K562 (cell line): ENCODE results near the gene SLC45A3. TPM values are rescaled to one million over a fixed set of nuclear protein-coding genes. Genes with fewer than 3 reads are reported as not detected.

Experiments
- DDX20 ChIP-seq: fragments of 450-650 bp; IDR thresholded peaks from 2 replicates; pipeline ENCODE4 v1.6.1; 2016; ENCODE audit warnings: missing genetic modification characterization, low read depth, mild to moderate bottlenecking, missing compliant biosample characterization, moderate library complexity
- GABPA ChIP-seq: fragments of 200-800 bp; sonication (Bioruptor generic); conservative IDR thresholded peaks from 2 replicates; pipeline ENCODE4 v1.6.1; 2016; ENCODE audit warnings: low read depth, missing genetic modification characterization, missing compliant biosample characterization
- GTF2B ChIP-seq: IDR thresholded peaks from 2 replicates; pipeline ENCODE4 v1.6.1; 2011; ENCODE audit not compliant: insufficient read length; ENCODE audit errors: extremely low read depth
- HOXB6 ChIP-seq: fragments of 250-450 bp; sonication (Bioruptor Pico); IDR thresholded peaks from 2 replicates; pipeline ENCODE4 v1.5.1; 2022; ENCODE audit warnings: mild to moderate bottlenecking, borderline replicate concordance
- LARP7 ChIP-seq: fragments of 450-650 bp; IDR thresholded peaks from 2 replicates; pipeline ENCODE4 v1.6.1; 2016
- NR2C2 ChIP-seq, 2 experiments: fragments of 200-800 bp in 1 of 2; sonication (Bioruptor generic) in 1 of 2; sonication (generic) in 1 of 2; formaldehyde crosslinking in 1 of 2; IDR thresholded peaks; 2 replicates each; pipeline versions ENCODE4 v1.6.1 to v1.8.0; 2016 to 2022; ENCODE audit warnings: mild to moderate bottlenecking in 1 of 2, missing compliant biosample characterization in 1 of 2, missing genetic modification characterization in 1 of 2, missing genetic modification reagents in 1 of 2
- POLR2A ChIP-seq: fragments of 450-650 bp; conservative IDR thresholded peaks from 2 replicates; pipeline ENCODE4 v1.6.1; 2016
- POLR2AphosphoS5 ChIP-seq: IDR thresholded peaks from 2 replicates; pipeline ENCODE4 v1.6.1; 2011; ENCODE audit warnings: mild to moderate bottlenecking, low read depth, low read length, moderate library complexity; ENCODE audit not compliant: control insufficient read depth, insufficient read depth
- RAD21 ChIP-seq, 2 experiments: fragments of 250-450 bp in 1 of 2; fragments of 450-650 bp in 1 of 2; sonication (Bioruptor Pico) in 1 of 2; formaldehyde crosslinking in 1 of 2; IDR thresholded peaks in 1 of 2; conservative IDR thresholded peaks in 1 of 2; 2 replicates each; pipeline versions ENCODE4 v1.4.0 to v1.8.0; 2020 to 2022; ENCODE audit warnings: mild to moderate bottlenecking in 2 of 2, moderate library complexity in 1 of 2
- SMAD4 ChIP-seq: fragments of 250-450 bp; sonication (Bioruptor Pico); conservative IDR thresholded peaks from 2 replicates; pipeline ENCODE4 v1.8.0; 2021; ENCODE audit warnings: inconsistent platforms, mild to moderate bottlenecking, moderate library complexity
- ZBTB17 ChIP-seq: fragments of 450-650 bp; formaldehyde crosslinking; IDR thresholded peaks from 2 replicates; pipeline ENCODE4 v1.4.0; 2020; ENCODE audit warnings: mild to moderate bottlenecking
- ZMIZ1 ChIP-seq, 2 experiments: fragments of 150-350 bp in 1 of 2; IDR thresholded peaks; 2 replicates each; pipeline ENCODE4 v1.6.1; 2012 to 2016; ENCODE audit warnings: low read depth in 2 of 2, low read length in 2 of 2, mild to moderate bottlenecking in 1 of 2, moderate library complexity in 1 of 2
- ZNF140 ChIP-seq: fragments of 250-450 bp; sonication (Bioruptor Pico); IDR thresholded peaks from 2 replicates; pipeline ENCODE4 v1.8.0; 2021; ENCODE audit warnings: moderate library complexity, mild to moderate bottlenecking, inconsistent platforms
- ZNF175 ChIP-seq: fragments of 200-800 bp; sonication (Bioruptor generic); IDR thresholded peaks from 2 replicates; pipeline ENCODE4 v1.6.1; 2016; ENCODE audit warnings: low read depth, mild to moderate bottlenecking, missing genetic modification characterization, missing compliant biosample characterization
- ZNF445 ChIP-seq: fragments of 250-450 bp; sonication (Bioruptor Pico); IDR thresholded peaks from 2 replicates; pipeline ENCODE4 v1.4.0; 2020; ENCODE audit warnings: low read depth, mild to moderate bottlenecking, moderate library complexity
- ZNF75A ChIP-seq: fragments of 450-650 bp; formaldehyde crosslinking; IDR thresholded peaks from 2 replicates; pipeline ENCODE4 v1.4.0; 2020; ENCODE audit warnings: mild to moderate bottlenecking
- polyA plus RNA-seq, 8 experiments: library from polyadenylated mRNA; depleted of rRNA in 4 of 8; stranded (reverse) in 5 of 8; unstranded in 3 of 8; fragments of >200 nt; fragmentation: Nextera tagmentation in 2 of 8; fragmentation: Illumina TruSeq in 1 of 8; extraction: Ambion mirVana in 2 of 8; extraction: Trizol in 1 of 8; gene quantifications; 2 replicates each; pipeline versions ENCODE4 v1.2.1 to v1.2.3, GENCODE V29; 2011 to 2014; ENCODE audit warnings: inconsistent platforms in 1 of 8, missing spikeins in 1 of 8
- total RNA-seq, 7 experiments: library from RNA; depleted of rRNA in 6 of 7; stranded (reverse); fragments of >200 nt in 6 of 7; fragmentation: Illumina TruSeq in 2 of 7; extraction: Trizol in 2 of 7; gene quantifications; 2 replicates each; pipeline versions ENCODE4 v1.2.1 to v1.2.3, GENCODE V29; 2011 to 2021; ENCODE audit warnings: low replicate concordance in 1 of 7
- TF ChIP-seq, protein P1 (sequence below): sonication (generic); formaldehyde crosslinking; IDR thresholded peaks from 2 replicates; pipeline ENCODE4 v1.8.1; 2023; ENCODE audit warnings: missing genetic modification reagents, mild to moderate bottlenecking, borderline replicate concordance

Gene SLC45A3
- total and polyA plus RNA-seq, 9 of the 15 experiments (the other 6 are each of a cell fraction or from before 2014, with no cell fraction given) = 0.06 to 3.3 (median 1.3) TPM

DNA sequence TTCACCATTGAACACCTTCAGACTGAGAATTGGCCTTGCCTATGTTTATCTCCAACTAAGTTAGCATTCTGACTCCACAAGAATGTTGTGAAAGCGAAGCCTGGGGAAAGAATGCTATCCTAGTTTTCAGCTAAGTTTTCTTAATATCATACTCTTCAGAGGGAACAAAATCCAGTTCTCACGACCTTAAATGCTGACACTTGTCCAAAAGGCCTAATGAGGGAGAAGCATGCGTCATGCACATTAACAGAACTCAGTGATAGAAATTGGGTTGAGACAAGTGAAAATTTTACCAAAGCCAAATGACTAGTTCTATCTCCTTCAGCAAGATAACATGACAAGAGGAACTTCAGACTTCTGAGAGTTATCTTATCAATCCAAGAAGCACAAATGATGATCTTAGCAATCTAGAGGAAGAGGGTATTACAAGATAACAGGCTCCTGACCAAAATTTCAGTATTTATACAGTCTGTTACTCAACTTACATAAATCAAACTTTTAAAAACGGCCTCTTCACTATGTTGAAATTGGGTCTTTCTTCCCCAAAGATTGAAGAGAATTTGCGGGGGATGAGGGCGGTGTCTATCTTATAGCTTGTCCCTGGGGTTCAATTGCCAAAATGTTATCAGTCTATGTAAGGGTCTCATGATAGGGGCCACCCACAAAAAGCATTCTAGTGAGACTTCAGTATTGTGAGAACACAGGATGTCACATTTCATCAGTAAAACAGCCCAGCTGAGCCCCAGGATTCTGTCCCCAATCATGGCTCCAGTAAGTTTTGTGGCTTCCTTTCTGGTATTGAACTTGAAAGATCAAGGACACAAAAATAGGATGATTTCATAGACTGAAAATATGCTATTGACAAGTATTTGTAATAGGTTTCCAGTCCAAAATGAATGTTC is 26.5 kb upstream of the SLC45A3 start (continued):
- TF ChIP-seq ZNF140 (CRISPR knock-in tag) = no peak
- TF ChIP-seq NR2C2 (CRISPR knock-in tag; IDR thresholded peaks at IDR 0.05) = no peak
- no peak for TF ChIP-seq NR2C2 (tag; IDR thresholded peaks at IDR 0.05)
- TF ChIP-seq HOXB6 (CRISPR knock-in tag) = no peak
- peak; percentile 50 for TF ChIP-seq SMAD4 (CRISPR knock-in tag)
- TF ChIP-seq, protein P1, sequence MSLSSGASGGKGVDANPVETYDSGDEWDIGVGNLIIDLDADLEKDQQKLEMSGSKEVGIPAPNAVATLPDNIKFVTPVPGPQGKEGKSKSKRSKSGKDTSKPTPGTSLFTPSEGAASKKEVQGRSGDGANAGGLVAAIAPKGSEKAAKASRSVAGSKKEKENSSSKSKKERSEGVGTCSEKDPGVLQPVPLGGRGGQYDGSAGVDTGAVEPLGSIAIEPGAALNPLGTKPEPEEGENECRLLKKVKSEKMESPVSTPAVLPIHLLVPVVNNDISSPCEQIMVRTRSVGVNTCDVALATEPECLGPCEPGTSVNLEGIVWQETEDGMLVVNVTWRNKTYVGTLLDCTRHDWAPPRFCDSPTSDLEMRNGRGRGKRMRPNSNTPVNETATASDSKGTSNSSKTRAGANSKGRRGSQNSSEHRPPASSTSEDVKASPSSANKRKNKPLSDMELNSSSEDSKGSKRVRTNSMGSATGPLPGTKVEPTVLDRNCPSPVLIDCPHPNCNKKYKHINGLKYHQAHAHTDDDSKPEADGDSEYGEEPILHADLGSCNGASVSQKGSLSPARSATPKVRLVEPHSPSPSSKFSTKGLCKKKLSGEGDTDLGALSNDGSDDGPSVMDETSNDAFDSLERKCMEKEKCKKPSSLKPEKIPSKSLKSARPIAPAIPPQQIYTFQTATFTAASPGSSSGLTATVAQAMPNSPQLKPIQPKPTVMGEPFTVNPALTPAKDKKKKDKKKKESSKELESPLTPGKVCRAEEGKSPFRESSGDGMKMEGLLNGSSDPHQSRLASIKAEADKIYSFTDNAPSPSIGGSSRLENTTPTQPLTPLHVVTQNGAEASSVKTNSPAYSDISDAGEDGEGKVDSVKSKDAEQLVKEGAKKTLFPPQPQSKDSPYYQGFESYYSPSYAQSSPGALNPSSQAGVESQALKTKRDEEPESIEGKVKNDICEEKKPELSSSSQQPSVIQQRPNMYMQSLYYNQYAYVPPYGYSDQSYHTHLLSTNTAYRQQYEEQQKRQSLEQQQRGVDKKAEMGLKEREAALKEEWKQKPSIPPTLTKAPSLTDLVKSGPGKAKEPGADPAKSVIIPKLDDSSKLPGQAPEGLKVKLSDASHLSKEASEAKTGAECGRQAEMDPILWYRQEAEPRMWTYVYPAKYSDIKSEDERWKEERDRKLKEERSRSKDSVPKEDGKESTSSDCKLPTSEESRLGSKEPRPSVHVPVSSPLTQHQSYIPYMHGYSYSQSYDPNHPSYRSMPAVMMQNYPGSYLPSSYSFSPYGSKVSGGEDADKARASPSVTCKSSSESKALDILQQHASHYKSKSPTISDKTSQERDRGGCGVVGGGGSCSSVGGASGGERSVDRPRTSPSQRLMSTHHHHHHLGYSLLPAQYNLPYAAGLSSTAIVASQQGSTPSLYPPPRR (CRISPR knock-in tag) = no peak
- no peak for TF ChIP-seq ZMIZ1 (IDR thresholded peaks at IDR 0.05; ENCODE audit: low read depth in 2 of 2, low read length in 2 of 2)
- peak; percentile 58 for TF ChIP-seq ZNF75A (CRISPR knock-in tag)
- no peak for TF ChIP-seq POLR2A
- no peak for TF ChIP-seq LARP7
- peak; percentile 52; the same call in 1 of the 2 replicates for TF ChIP-seq ZBTB17
- no peak for TF ChIP-seq GABPA (tag)
- no peak for TF ChIP-seq POLR2AphosphoS5
- no peak for TF ChIP-seq RAD21 (CRISPR knock-in tag; conservative IDR thresholded peaks at IDR 0.05 in 1 of 2, IDR thresholded peaks at IDR 0.05 in 1 of 2)
- no peak for TF ChIP-seq ZNF445 (CRISPR knock-in tag)
- no peak for TF ChIP-seq ZNF175 (CRISPR knock-in tag)
- no peak for TF ChIP-seq DDX20 (tag)
- no peak for TF ChIP-seq GTF2B
